ENCODE measurements around the gene GLOD5. TPM values are rescaled to one million over a fixed set of nuclear protein-coding genes. Genes with fewer than 3 reads are reported as not detected.

Gene GLOD5
- total RNA-seq, 1 donor from 2014 or later = not detected

DNA sequence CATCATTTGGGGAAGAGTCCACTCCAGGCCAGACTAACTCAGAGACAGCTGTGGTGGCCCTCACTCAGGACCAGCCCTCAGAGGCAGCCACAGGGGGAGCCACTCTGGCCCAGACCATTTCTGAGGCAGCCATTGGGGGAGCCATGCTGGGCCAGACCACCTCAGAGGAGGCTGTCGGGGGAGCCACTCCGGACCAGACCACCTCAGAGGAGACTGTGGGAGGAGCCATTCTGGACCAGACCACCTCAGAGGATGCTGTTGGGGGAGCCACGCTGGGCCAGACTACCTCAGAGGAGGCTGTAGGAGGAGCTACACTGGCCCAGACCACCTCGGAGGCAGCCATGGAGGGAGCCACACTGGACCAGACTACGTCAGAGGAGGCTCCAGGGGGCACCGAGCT is 61.5 kb downstream of the GLOD5 start:
- intact Hi-C loops (cut with micrococcal nuclease) = no loop called here
- H3K4me3 ChIP-seq = no peak overlapping the region
- no peak for DNase-seq
- peaks cover 17% of the 10 kb centered on the region for H3K27me3 ChIP-seq (ENCODE audit: low read depth)
- no peaks in the 10 kb centered on the region for H3K9me3 ChIP-seq (replicated peaks)
- no peaks in the 10 kb centered on the region for H3K4me1 ChIP-seq
- H3K36me3 ChIP-seq = peaks cover 33% of the 10 kb centered on the region
- TF ChIP-seq, protein P1, sequence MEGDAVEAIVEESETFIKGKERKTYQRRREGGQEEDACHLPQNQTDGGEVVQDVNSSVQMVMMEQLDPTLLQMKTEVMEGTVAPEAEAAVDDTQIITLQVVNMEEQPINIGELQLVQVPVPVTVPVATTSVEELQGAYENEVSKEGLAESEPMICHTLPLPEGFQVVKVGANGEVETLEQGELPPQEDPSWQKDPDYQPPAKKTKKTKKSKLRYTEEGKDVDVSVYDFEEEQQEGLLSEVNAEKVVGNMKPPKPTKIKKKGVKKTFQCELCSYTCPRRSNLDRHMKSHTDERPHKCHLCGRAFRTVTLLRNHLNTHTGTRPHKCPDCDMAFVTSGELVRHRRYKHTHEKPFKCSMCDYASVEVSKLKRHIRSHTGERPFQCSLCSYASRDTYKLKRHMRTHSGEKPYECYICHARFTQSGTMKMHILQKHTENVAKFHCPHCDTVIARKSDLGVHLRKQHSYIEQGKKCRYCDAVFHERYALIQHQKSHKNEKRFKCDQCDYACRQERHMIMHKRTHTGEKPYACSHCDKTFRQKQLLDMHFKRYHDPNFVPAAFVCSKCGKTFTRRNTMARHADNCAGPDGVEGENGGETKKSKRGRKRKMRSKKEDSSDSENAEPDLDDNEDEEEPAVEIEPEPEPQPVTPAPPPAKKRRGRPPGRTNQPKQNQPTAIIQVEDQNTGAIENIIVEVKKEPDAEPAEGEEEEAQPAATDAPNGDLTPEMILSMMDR (IDR thresholded peaks at IDR 0.05; ENCODE audit: borderline replicate concordance) = no peak
- no peak overlapping the region for H3K27ac ChIP-seq (replicated peaks)

Other genes with a start within 250 kb of the GLOD5 start
- gene EBP, start 239.9 kb upstream of the GLOD5 start, total RNA-seq = 48.9 TPM
- 14.5 TPM for gene TBC1D25, start 222.0 kb upstream of the GLOD5 start, total RNA-seq
- gene RBM3, start 187.3 kb upstream of the GLOD5 start, total RNA-seq = 121 TPM
- gene WDR13, start 164.3 kb upstream of the GLOD5 start, total RNA-seq = 137 TPM
- gene WAS, start 77.9 kb upstream of the GLOD5 start, total RNA-seq = 2.3 TPM
- 2.6 TPM for gene SUV39H1, start 65.0 kb upstream of the GLOD5 start, total RNA-seq
- gene GATA1, start 24.8 kb downstream of the GLOD5 start, total RNA-seq = not detected
- 39.7 TPM for gene HDAC6, start 40.3 kb downstream of the GLOD5 start, total RNA-seq
- gene ERAS, start 64.8 kb downstream of the GLOD5 start, total RNA-seq = not detected
- not detected for gene PCSK1N, start 73.9 kb downstream of the GLOD5 start, total RNA-seq
- gene TIMM17B, start 136.0 kb downstream of the GLOD5 start, total RNA-seq = 76.1 TPM
- 60.3 TPM for gene PQBP1, start 136.2 kb downstream of the GLOD5 start, total RNA-seq
- 10.4 TPM for gene SLC35A2, start 149.9 kb downstream of the GLOD5 start, total RNA-seq
- gene PIM2, start 157.3 kb downstream of the GLOD5 start, total RNA-seq = 3.3 TPM
- gene OTUD5, start 195.9 kb downstream of the GLOD5 start, total RNA-seq = 21.2 TPM
- 0.30 TPM for gene KCND1, start 210.1 kb downstream of the GLOD5 start, total RNA-seq
- gene GRIPAP1, start 240.5 kb downstream of the GLOD5 start, total RNA-seq = 20.7 TPM

All from left ventricle myocardium inferior (tissue), 1 donor.